Upper lobe of right lung (tissue), 1 donor: ENCODE data around the gene TLCD3B. TPM values are rescaled to one million over a fixed set of nuclear protein-coding genes. Genes with fewer than 3 reads are reported as not detected.

Experiments used
- ATAC-seq: fragments of 200-7000 bp; cut with Tn5 transposase; one replicate; pipeline ENCODE4 v1.9.1; 2020; ENCODE audit warnings: mild to moderate bottlenecking, moderate library complexity
- DNase-seq: peaks from one replicate; pipeline ENCODE4 v3.0.0-alpha.2; 2020
- H3K27ac ChIP-seq: fragments of 200-600 bp; one replicate; pipeline ENCODE4 v1.8.0; 2022
- H3K27me3 ChIP-seq: fragments of 200-600 bp; one replicate; pipeline ENCODE4 v1.8.0; 2022; ENCODE audit warnings: mild to moderate bottlenecking
- H3K36me3 ChIP-seq: fragments of 200-600 bp; one replicate; pipeline ENCODE4 v1.8.0; 2022
- H3K4me1 ChIP-seq: fragments of 200-600 bp; one replicate; pipeline ENCODE4 v1.8.0; 2022
- H3K4me3 ChIP-seq: fragments of 200-600 bp; one replicate; pipeline ENCODE4 v1.8.0; 2022; ENCODE audit warnings: mild to moderate bottlenecking
- H3K9me3 ChIP-seq: fragments of 200-600 bp; one replicate; pipeline ENCODE4 v1.8.0; 2022
- intact Hi-C: fragments of 100-400 bp; cut with DNase I; formaldehyde crosslinking; loops from one replicate; pipeline ENCODE4 v1.11.0; 2022
- total RNA-seq: library from RNA; stranded (reverse); fragmentation: NEBNext Ultra II Directional; extraction: Animal tissue kit (Norgen Biotek cat#: 25700); gene quantifications from one replicate; pipeline ENCODE4 v1.2.1, GENCODE V29; 2021
- TF ChIP-seq, protein P1 (sequence below): fragments of 200-600 bp; IDR thresholded peaks from one replicate; pipeline ENCODE4 v1.8.0; 2022; ENCODE audit warnings: antibody characterized with exemption
- donor health status: DM: no; HTN: yes; CAD: no; lungs with severe emphysema.

Gene TLCD3B
- total RNA-seq, 1 donor from 2014 or later = not detected

DNA sequence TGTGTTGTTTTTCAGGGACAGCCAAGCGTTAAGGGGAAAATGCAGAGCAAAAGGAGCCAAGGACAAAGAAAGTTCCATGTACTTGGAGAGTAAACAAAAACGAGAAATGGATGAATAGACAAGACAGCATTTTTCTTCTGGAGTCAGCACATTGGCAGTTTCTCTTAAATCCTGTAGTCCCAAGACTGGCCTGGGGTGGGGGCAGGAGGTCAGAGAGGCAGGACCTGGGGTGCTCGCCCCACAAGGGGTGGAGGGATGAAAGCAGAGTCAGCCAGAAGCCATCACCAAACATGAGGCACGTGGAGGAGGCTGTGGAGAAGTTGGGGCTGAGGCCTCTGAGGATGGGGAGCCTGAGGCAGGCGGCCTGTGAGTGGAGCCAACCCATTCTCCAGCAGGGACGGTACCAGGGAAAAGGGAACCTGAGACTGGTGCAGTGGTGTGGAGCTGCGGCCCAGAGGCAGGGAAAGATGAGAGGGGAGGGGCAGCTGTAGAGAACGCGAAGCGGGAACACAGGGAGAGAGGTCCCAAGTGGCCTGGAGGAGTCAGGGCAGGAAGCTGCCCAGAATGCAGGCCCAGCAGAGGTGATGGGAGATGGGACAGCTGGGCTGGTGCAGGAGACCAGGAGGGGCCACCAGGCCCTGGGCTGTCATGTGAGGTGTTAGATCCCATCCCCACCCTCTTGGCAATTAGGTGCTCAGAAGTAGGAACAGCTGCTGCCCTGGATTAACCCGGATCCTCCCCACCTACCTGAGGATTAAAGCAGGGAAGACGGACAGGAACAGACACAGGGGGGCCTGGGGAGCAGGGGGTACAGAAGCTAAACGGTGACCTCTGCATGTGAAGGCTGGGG, 3.3 kb downstream of the TLCD3B start:
- Histone ChIP-seq H3K4me1 (peaks cover 5% of the 10 kb centered on the region), H3K9me3 (no peaks in the 10 kb centered on the region), H3K36me3 (no peaks in the 10 kb centered on the region), H3K4me3 (no peak overlapping the region), H3K27ac (no peak overlapping the region), H3K27me3 (peaks cover 59% of the 10 kb centered on the region)
- TF ChIP-seq, protein P1, sequence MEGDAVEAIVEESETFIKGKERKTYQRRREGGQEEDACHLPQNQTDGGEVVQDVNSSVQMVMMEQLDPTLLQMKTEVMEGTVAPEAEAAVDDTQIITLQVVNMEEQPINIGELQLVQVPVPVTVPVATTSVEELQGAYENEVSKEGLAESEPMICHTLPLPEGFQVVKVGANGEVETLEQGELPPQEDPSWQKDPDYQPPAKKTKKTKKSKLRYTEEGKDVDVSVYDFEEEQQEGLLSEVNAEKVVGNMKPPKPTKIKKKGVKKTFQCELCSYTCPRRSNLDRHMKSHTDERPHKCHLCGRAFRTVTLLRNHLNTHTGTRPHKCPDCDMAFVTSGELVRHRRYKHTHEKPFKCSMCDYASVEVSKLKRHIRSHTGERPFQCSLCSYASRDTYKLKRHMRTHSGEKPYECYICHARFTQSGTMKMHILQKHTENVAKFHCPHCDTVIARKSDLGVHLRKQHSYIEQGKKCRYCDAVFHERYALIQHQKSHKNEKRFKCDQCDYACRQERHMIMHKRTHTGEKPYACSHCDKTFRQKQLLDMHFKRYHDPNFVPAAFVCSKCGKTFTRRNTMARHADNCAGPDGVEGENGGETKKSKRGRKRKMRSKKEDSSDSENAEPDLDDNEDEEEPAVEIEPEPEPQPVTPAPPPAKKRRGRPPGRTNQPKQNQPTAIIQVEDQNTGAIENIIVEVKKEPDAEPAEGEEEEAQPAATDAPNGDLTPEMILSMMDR = no peak
- intact Hi-C loops = no loop called here
- ATAC-seq (no peak), DNase-seq (no peak)

DNA sequence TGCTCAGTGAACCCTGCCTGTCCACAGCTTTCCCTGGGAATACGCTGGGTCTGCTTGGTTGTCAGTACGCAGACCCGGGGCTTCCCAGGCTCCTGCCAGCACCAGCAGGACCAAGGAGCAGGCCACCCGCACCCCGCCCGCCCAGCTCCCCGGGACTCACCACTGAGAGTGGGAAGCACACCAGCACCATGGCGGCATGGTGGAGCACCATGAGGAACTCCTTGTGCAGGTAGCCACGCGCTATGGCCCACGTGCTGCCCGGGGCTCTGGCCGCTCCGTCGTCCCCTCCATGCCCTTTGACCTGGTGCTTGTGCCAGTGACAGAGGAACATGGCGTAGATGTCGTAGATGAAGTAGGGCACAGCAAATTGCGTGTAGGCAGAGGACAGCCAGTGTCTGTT, 4.6 kb downstream of the TLCD3B start:
- Histone ChIP-seq H3K4me1 (peaks cover 5% of the 10 kb centered on the region), H3K27ac (no peak overlapping the region), H3K27me3 (peaks cover 47% of the 10 kb centered on the region), H3K4me3 (no peak overlapping the region), H3K36me3 (no peaks in the 10 kb centered on the region), H3K9me3 (no peaks in the 10 kb centered on the region)
- ATAC-seq (no peak), DNase-seq (no peak)
- TF ChIP-seq, protein P1 = no peak
- intact Hi-C loops = no loop called here

DNA sequence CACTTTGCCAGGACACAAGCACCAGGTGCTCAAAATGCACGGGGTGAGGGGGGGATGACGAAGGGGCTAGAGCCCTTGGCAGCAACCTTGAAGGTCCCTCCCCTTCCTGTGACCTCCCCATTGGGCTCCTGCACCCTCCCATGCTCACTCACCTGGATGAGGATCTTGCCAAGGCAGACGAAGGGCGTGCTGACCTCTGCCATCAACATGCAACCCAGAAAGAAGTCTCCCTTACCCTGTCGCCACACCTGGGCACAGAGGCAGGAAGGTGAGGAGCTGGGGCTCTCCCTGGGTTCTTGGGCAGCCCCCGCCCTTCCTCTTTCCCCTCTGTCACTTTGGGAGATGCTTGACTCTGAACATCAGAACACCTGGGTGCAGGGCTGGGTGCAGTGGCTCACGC, 5.5 kb downstream of the TLCD3B start:
- Histone ChIP-seq H3K36me3 (no peaks in the 10 kb centered on the region), H3K27me3 (peaks cover 38% of the 10 kb centered on the region), H3K4me3 (no peak overlapping the region), H3K4me1 (no peaks in the 10 kb centered on the region), H3K9me3 (no peaks in the 10 kb centered on the region), H3K27ac (no peak overlapping the region)
- DNase-seq (no peak), ATAC-seq (no peak)
- TF ChIP-seq, protein P1 = no peak
- intact Hi-C loops = no loop called here

DNA sequence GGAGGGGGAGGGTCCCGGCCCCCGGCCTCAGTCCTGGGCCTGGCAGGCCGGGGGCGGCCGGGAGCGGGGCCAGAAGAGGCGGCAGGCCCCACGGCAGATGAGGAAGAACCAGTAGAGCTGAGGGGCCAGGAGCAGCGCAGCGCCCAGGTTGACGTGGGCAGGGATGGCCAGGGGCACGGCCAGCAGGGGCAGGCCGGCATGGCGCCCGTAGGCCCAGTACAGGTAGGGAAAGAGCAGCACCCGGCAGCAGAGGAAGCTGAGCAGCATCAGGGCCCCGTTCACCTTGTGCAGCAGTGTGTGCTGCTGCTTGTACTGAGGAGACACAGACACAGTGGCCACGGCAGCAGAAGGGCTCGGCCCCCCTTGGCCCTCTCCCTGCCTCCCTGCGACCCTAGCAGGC, 5.9 kb downstream of the TLCD3B start:
- TF ChIP-seq, protein P1 = no peak
- intact Hi-C loops = no loop called here
- Histone ChIP-seq H3K27ac (no peak overlapping the region), H3K36me3 (no peaks in the 10 kb centered on the region), H3K27me3 (peaks cover 36% of the 10 kb centered on the region), H3K4me3 (no peak overlapping the region), H3K4me1 (no peaks in the 10 kb centered on the region), H3K9me3 (no peaks in the 10 kb centered on the region)
- DNase-seq (no peak), ATAC-seq (no peak)

DNA sequence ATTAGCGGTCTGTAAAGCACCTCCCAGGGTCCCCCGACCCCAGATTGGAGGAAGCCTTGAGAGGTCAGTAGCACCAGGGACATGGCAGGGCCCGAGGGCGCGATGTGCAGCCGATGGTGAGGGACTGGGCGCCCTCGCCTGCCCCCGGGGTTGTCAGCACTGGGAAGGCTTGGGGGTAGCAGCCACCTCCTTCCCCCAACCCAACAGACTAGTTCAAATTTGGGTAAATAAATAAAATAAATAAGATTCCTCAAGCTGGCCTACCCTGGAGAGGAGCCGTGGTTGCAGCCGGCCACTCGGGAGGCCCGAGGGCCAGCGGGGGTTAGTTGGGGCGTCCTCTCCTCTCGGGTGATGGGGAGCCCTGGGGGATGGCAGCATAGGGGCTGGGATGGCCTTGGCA, 6.6 kb downstream of the TLCD3B start:
- Histone ChIP-seq H3K9me3 (no peaks in the 10 kb centered on the region), H3K36me3 (no peaks in the 10 kb centered on the region), H3K27me3 (peaks cover 29% of the 10 kb centered on the region), H3K27ac (no peak overlapping the region), H3K4me3 (no peak overlapping the region), H3K4me1 (no peaks in the 10 kb centered on the region)
- DNase-seq (no peak), ATAC-seq (no peak)
- intact Hi-C loops = no loop called here
- TF ChIP-seq, protein P1 = no peak
